Uterus (tissue), 4 donors: ENCODE measurements around the gene RGS8. TPM values are rescaled to one million over a fixed set of nuclear protein-coding genes. Genes with fewer than 3 reads are reported as not detected.

Experiments used
- DNase-seq, 2 donors: peaks; one replicate each; pipeline ENCODE4 v3.0.0-alpha.2; 2019 to 2020
- H3K27ac ChIP-seq, 2 donors: fragments of 200-600 bp; sonication (generic); 1 replicate in 1 of 2; 2 replicates in 1 of 2; pipeline ENCODE4 v1.5.1; 2016 to 2018
- H3K27me3 ChIP-seq, 2 donors: fragments of 200-600 bp; sonication (generic); one replicate each; pipeline ENCODE4 v1.5.1; 2018 to 2019; ENCODE audit warnings: control low read depth in 1 of 2
- H3K36me3 ChIP-seq, 2 donors: fragments of 200-600 bp; sonication (generic); one replicate each; pipeline ENCODE4 v1.5.1; 2019; ENCODE audit warnings: control low read depth in 1 of 2
- H3K4me1 ChIP-seq, 2 donors: fragments of 200-600 bp; sonication (generic); one replicate each; pipeline ENCODE4 v1.5.1; 2018 to 2019; ENCODE audit warnings: control low read depth in 1 of 2
- H3K4me3 ChIP-seq, 2 donors: fragments of 200-600 bp; sonication (generic); 1 replicate in 1 of 2; 2 replicates in 1 of 2; pipeline ENCODE4 v1.5.1; 2018 to 2019; ENCODE audit warnings: mild to moderate bottlenecking in 1 of 2
- H3K9me3 ChIP-seq, 2 donors: fragments of 200-600 bp; sonication (generic); one replicate each; pipeline ENCODE4 v1.5.1; 2019; ENCODE audit warnings: control low read depth in 1 of 2
- CTCF ChIP-seq, 4 experiments: fragments of 200-600 bp in 2 of 4; fragments of 450-650 bp in 2 of 4; sonication (generic) in 2 of 4; IDR thresholded peaks; one replicate each; pipeline ENCODE4 v1.5.1; 2016 to 2019; ENCODE audit warnings: antibody characterized with exemption in 4 of 4, mild to moderate bottlenecking in 2 of 4, moderate library complexity in 1 of 4
- POLR2A ChIP-seq, 2 donors: fragments of 450-650 bp; IDR thresholded peaks; one replicate each; pipeline ENCODE4 v1.6.1; 2016; ENCODE audit warnings: antibody characterized with exemption in 2 of 2, mild to moderate bottlenecking in 1 of 2, moderate library complexity in 1 of 2
- intact Hi-C: fragments of 100-400 bp; cut with DNase I; formaldehyde crosslinking; loops from one replicate; pipeline ENCODE4 v1.15.1; 2023; ENCODE audit warnings: low total_unique reads
- total RNA-seq, 4 donors: library from RNA; depleted of rRNA in 3 of 4; stranded (reverse); fragments of >200 nt in 3 of 4; gene quantifications; one replicate each; pipeline versions ENCODE4 v1.1.0 to v1.2.4, GENCODE V29; 2014 to 2023
- donor health status: DM: yes; HTN: yes; CAD: no.

Gene RGS8
- not detected for total RNA-seq

- DNase-seq: no peak
- intact Hi-C loops: no loop called here
- Histone ChIP-seq H3K27me3 (no peaks in the 10 kb centered on the region), H3K4me1 (no peaks in the 10 kb centered on the region), H3K9me3 (no peaks in the 10 kb centered on the region), H3K27ac (no peak within 1 kb of the TSS), H3K36me3 (no peaks in the 10 kb centered on the region), H3K4me3 (no peak within 1 kb of the TSS)
- TF ChIP-seq POLR2A (IDR thresholded peaks at IDR 0.05): no peak
- no peak for TF ChIP-seq CTCF (IDR thresholded peaks at IDR 0.05)
Observed at GRCh38 chr1:182684116-182684828, at the start of gene RGS8. Gene RGS8 (minus strand): TSS chr1:182684587. CDS start chr1:182669649, 14,938 bp downstream.

- intact Hi-C loops: no loop called here
- Histone ChIP-seq H3K27ac (no peak overlapping the region), H3K9me3 (no peaks in the 10 kb centered on the region), H3K36me3 (no peaks in the 10 kb centered on the region), H3K4me3 (no peak overlapping the region), H3K27me3 (no peaks in the 10 kb centered on the region), H3K4me1 (no peaks in the 10 kb centered on the region)
- no peak for DNase-seq
- no peak for TF ChIP-seq CTCF (IDR thresholded peaks at IDR 0.05)
- TF ChIP-seq POLR2A (IDR thresholded peaks at IDR 0.05): no peak
Observed at GRCh38 chr1:182731852-182732575, 47.6 kb upstream of the RGS8 start.

- intact Hi-C loops: no loop called here
- Histone ChIP-seq H3K4me3 (no peak overlapping the region), H3K27me3 (no peaks in the 10 kb centered on the region), H3K27ac (no peak overlapping the region), H3K9me3 (no peaks in the 10 kb centered on the region), H3K36me3 (no peaks in the 10 kb centered on the region), H3K4me1 (no peaks in the 10 kb centered on the region)
- DNase-seq: no peak
- TF ChIP-seq CTCF (IDR thresholded peaks at IDR 0.05) (no peak), POLR2A (IDR thresholded peaks at IDR 0.05) (no peak)
Observed at GRCh38 chr1:182726912-182727311, 42.5 kb upstream of the RGS8 start.

GRCh38 chr1:182725259-182726255 is 41.2 kb upstream of the RGS8 start:
- no peak for DNase-seq
- H3K36me3 ChIP-seq: no peaks in the 10 kb centered on the region
- H3K27me3 ChIP-seq: no peaks in the 10 kb centered on the region
- intact Hi-C loops: no loop called here
- H3K9me3 ChIP-seq: no peaks in the 10 kb centered on the region
- H3K27ac ChIP-seq: no peak overlapping the region
- no peak overlapping the region for H3K4me3 ChIP-seq
- TF ChIP-seq POLR2A (IDR thresholded peaks at IDR 0.05) (no peak), CTCF (IDR thresholded peaks at IDR 0.05) (no peak)
- no peaks in the 10 kb centered on the region for H3K4me1 ChIP-seq
